Esophagus muscularis mucosa (tissue), 4 donors: Measurements from ENCODE around the gene TMEM50A. TPM values are rescaled to one million over a fixed set of nuclear protein-coding genes. Genes with fewer than 3 reads are reported as not detected.
"Not testable (repeated sequence)": the region's sequence is repeated elsewhere in the genome, so short reads cannot be mapped to it uniquely, and the experiment has no call there.

ENCODE experiments used
- DNase-seq: peaks from one replicate; pipeline ENCODE4 v3.0.0-alpha.2; 2017; ENCODE audit errors: extremely low spot score
- H3K27ac ChIP-seq, 4 donors: fragments of 200-600 bp; sonication (generic); replicated peaks in 1 of 4; 1 replicate in 3 of 4; 2 replicates in 1 of 4; pipeline ENCODE4 v1.5.1; 2016 to 2019; ENCODE audit warnings: mild to moderate bottlenecking in 1 of 4
- H3K27me3 ChIP-seq, 4 donors: fragments of 200-600 bp; sonication (generic); one replicate each; pipeline versions ENCODE4 v1.5.1 to v1.6.0; 2016 to 2019
- H3K36me3 ChIP-seq, 4 donors: fragments of 200-600 bp; sonication (generic); one replicate each; pipeline ENCODE4 v1.5.1; 2016 to 2019
- H3K4me1 ChIP-seq, 4 donors: fragments of 200-600 bp; sonication (generic); one replicate each; pipeline ENCODE4 v1.5.1; 2016 to 2019
- H3K4me3 ChIP-seq, 4 donors: fragments of 200-600 bp; sonication (generic); 1 replicate in 2 of 4; 2 replicates in 2 of 4; pipeline ENCODE4 v1.5.1; 2016 to 2019; ENCODE audit warnings: mild to moderate bottlenecking in 4 of 4, moderate library complexity in 1 of 4
- H3K9me3 ChIP-seq, 4 donors: fragments of 200-600 bp; sonication (generic); 1 replicate in 3 of 4; 2 replicates in 1 of 4; pipeline ENCODE4 v1.5.1; 2016 to 2019
- CTCF ChIP-seq, 3 experiments: fragments of 200-600 bp in 2 of 3; fragments of 450-650 bp in 1 of 3; sonication (generic) in 2 of 3; IDR thresholded peaks; one replicate each; pipeline ENCODE4 v1.5.1; 2017 to 2019; ENCODE audit warnings: antibody characterized with exemption in 3 of 3, mild to moderate bottlenecking in 2 of 3, moderate library complexity in 1 of 3
- EP300 ChIP-seq: sonication (generic); formaldehyde crosslinking; IDR thresholded peaks from one replicate; pipeline ENCODE4 v1.6.1; 2017; ENCODE audit warnings: antibody characterized with exemption
- POLR2A ChIP-seq: fragments of 450-650 bp; IDR thresholded peaks from one replicate; pipeline ENCODE4 v1.6.1; 2017; ENCODE audit warnings: antibody characterized with exemption, moderate library complexity, mild to moderate bottlenecking, low read depth
- POLR2AphosphoS5 ChIP-seq, 2 donors: sonication (generic); formaldehyde crosslinking; IDR thresholded peaks; one replicate each; pipeline ENCODE4 v1.6.1; 2017; ENCODE audit warnings: antibody characterized with exemption in 2 of 2
- WGBS: methylation state at CpG from one replicate; pipeline ENCODE4 v1.1.5; 2018; 5-methylcytosine and 5-hydroxymethylcytosine counted together
- intact Hi-C: fragments of 100-400 bp; cut with DNase I; formaldehyde crosslinking; loops from one replicate; pipeline ENCODE4 v1.15.1; 2023
- total RNA-seq, 4 donors: library from RNA; depleted of rRNA; stranded (reverse); fragments of >200 nt; gene quantifications; one replicate each; pipeline versions ENCODE4 v1.1.0 to v1.2.1, GENCODE V29; 2016

Gene TMEM50A
- total RNA-seq, 4 donors from 2014 or later = 85.1 to 106 (median 98.4) TPM

DNA sequence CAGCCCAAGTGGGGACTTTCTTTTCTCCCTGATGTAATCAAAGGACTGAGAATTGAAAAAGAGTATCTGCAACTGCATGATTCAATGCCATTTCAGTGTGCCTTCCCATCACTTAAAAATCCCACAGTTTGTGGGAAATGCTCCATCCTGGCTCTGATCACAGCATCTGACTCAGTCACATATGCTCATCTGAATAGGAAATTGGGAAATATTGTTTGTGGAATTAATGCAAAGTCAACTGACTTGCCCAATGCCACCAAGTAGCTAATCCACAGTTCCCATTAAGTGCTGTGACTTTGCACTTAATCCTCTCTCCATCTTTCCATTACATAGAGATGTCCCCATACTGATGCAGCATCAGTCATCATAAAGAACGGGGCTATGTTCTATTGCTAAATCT, 45.0 kb downstream of the TMEM50A start:
- intact Hi-C loops, H3K4me3 ChIP-seq: not testable (repeated sequence)
- 83% methylated on average over 1 of the region's 1 CpG for WGBS

DNA sequence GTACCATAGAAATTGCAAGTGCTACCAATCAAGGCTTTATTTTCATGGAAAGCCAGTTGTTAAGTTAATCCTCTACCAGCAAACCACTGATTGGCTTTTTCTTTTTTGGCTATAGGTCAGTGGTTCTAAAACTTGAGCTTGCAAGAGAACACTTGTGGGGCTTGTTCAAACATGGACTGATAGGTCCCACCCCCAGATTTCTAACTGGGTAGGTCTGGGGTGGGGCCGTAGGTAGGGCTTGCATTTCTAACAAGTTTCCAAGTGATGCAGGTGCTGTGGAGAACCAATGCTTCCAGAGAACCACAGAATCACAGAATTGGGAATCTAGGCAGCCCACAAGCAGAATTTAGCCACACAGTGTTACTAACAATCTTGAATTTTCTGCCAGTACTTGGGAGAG, 45.7 kb downstream of the TMEM50A start:
- intact Hi-C loops, H3K27ac ChIP-seq, H3K4me1 ChIP-seq, DNase-seq, H3K36me3 ChIP-seq, H3K27me3 ChIP-seq, H3K9me3 ChIP-seq, H3K4me3 ChIP-seq: not testable (repeated sequence)
- no CpG with 5 or more reads among the region's 1 CpG for WGBS

More for the DNA sequence above, 45.0 kb downstream of the TMEM50A start:
- not testable (repeated sequence) for DNase-seq, H3K36me3 ChIP-seq, H3K9me3 ChIP-seq, H3K27me3 ChIP-seq, H3K4me1 ChIP-seq, H3K27ac ChIP-seq

DNA sequence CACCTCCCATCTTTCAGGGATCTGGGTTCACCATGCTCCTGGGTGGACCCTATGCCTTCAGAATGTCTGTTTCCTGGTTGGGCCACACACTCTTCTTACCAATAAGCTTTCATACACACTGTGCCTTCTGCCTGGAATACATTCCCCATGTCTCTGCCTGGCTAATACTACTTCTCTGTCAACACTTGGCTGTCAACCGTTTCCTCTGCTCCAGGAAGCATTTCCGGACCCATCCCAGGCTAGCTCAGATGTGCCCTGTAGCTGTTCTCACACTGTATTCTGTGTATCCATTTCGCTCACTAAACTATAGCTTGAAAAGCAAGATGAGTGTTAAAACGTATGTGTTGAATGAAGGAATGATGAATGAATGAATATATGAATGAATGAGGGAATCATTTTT, 49.0 kb downstream of the TMEM50A start:
- H3K4me1 ChIP-seq, H3K4me3 ChIP-seq, DNase-seq, H3K27me3 ChIP-seq, H3K9me3 ChIP-seq, intact Hi-C loops, H3K27ac ChIP-seq, H3K36me3 ChIP-seq: not testable (repeated sequence)
- whole genome bisulfite sequencing = 71% methylated on average over 4 of the region's 4 CpGs

DNA sequence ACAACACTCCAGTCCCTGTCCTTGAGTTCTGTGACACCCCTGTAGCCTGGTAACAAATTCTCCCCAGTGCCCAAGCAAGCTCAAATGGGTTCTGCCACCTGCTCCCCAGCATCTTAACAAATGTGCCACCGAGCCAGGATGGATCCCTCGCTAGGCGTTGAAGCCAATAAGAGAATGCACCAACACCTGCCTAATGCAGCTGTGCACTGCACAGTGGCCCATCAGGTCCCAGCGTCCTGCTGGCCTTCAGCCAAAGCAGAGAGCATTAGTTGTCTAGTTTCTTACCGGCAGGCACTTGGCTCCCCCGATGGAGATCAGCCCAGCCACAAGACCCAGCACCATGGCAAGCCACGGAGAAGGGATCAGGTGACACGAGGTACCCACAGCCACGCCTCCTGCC, 50.6 kb downstream of the TMEM50A start:
- H3K4me1 ChIP-seq, DNase-seq, H3K4me3 ChIP-seq, H3K27ac ChIP-seq, H3K9me3 ChIP-seq, H3K27me3 ChIP-seq, intact Hi-C loops, H3K36me3 ChIP-seq: not testable (repeated sequence)
- 55% methylated on average over 6 of the region's 9 CpGs for WGBS

DNA sequence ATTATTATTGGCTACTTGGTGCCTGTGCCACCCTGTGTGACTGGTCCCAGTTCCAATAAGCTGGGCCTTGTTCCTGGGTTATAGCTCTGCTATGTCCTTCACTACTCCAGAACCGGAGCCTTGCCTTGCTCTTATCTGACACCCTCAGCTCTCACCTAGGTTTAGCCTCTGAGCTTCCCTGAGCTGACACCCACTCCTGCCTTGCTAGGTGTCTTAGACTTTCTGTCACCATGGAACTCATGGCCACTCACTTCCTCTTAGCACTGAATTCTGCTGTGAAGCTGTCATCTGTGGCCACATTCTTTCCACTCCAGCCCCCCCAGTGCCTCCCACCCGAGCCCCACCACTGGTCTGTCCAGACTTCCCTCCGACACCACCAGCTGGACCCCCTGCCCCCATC, 51.6 kb downstream of the TMEM50A start:
- H3K4me1 ChIP-seq, H3K27ac ChIP-seq, H3K27me3 ChIP-seq, H3K4me3 ChIP-seq, H3K9me3 ChIP-seq, DNase-seq, intact Hi-C loops, H3K36me3 ChIP-seq: not testable (repeated sequence)
- WGBS = 82% methylated on average over 3 of the region's 3 CpGs

- H3K9me3 ChIP-seq = no peaks in the 10 kb centered on the region
- H3K36me3 ChIP-seq = no peaks in the 10 kb centered on the region
- TF ChIP-seq POLR2AphosphoS5 (IDR thresholded peaks at IDR 0.05) (no peak), POLR2A (no peak), CTCF (IDR thresholded peaks at IDR 0.05) (no peak), EP300 (no peak)
- no peaks in the 10 kb centered on the region for H3K27me3 ChIP-seq
- H3K4me3 ChIP-seq = no peak overlapping the region
- intact Hi-C loops = no loop called here
- WGBS = 96% methylated on average over 6 of the region's 6 CpGs
- no peak overlapping the region for H3K27ac ChIP-seq
- no peak for DNase-seq
- H3K4me1 ChIP-seq = no peaks in the 10 kb centered on the region
These were observed 54.7 kb downstream of the TMEM50A start for GRCh38 chr1:25392841-25393240.

DNA sequence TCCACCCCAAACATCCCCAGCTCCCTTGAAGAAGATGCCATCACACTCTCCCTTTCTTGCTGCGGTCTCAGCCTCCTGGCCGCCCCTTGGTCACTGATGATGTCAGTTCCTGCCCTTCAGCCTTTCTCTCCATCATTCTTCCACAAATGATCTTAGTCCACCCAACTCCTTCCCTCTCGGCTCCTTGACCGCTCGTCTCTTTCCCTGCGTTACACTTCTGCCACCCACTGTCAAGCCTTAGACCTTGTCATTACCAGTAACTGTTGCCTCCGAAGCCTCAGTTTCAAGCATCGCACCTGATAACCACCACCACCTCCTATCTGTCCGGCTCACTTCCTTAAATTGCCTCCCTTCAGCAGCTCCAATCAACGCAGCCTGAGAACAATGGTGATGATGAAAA, 59.4 kb downstream of the TMEM50A start:
- H3K9me3 ChIP-seq, H3K36me3 ChIP-seq, H3K27ac ChIP-seq, intact Hi-C loops, H3K4me1 ChIP-seq, DNase-seq, H3K27me3 ChIP-seq, H3K4me3 ChIP-seq: not testable (repeated sequence)
- WGBS = 71% methylated on average over 6 of the region's 10 CpGs

- H3K4me1 ChIP-seq, intact Hi-C loops, H3K4me3 ChIP-seq, DNase-seq, H3K27ac ChIP-seq, H3K9me3 ChIP-seq, H3K27me3 ChIP-seq, H3K36me3 ChIP-seq: not testable (repeated sequence)
- no CpG with 5 or more reads among the region's 2 CpGs for WGBS
These were observed 59.9 kb downstream of the TMEM50A start for GRCh38 chr1:25398079-25398478.
